Activated CD4-positive, CD25-positive, alpha-beta regulatory T cell treated with anti-CD3 and anti-CD28 coated beads, Interleukin-2, amount 50 U/mL, for 16 hours (primary cell): ENCODE measurements around the gene RAB33B.
A peak's percentile ranks its signal among the peaks of the same experiment; 100 is the strongest.
"Not testable (repeated sequence)": the region's sequence is repeated elsewhere in the genome, so short reads cannot be mapped to it uniquely, and the experiment has no call there.

Experiments used
- DNase-seq: peaks from one replicate; pipeline ENCODE4 v3.0.0-alpha.2; 2020; ENCODE audit warnings: low read depth, low spot score

RAB33B gene

DNA sequence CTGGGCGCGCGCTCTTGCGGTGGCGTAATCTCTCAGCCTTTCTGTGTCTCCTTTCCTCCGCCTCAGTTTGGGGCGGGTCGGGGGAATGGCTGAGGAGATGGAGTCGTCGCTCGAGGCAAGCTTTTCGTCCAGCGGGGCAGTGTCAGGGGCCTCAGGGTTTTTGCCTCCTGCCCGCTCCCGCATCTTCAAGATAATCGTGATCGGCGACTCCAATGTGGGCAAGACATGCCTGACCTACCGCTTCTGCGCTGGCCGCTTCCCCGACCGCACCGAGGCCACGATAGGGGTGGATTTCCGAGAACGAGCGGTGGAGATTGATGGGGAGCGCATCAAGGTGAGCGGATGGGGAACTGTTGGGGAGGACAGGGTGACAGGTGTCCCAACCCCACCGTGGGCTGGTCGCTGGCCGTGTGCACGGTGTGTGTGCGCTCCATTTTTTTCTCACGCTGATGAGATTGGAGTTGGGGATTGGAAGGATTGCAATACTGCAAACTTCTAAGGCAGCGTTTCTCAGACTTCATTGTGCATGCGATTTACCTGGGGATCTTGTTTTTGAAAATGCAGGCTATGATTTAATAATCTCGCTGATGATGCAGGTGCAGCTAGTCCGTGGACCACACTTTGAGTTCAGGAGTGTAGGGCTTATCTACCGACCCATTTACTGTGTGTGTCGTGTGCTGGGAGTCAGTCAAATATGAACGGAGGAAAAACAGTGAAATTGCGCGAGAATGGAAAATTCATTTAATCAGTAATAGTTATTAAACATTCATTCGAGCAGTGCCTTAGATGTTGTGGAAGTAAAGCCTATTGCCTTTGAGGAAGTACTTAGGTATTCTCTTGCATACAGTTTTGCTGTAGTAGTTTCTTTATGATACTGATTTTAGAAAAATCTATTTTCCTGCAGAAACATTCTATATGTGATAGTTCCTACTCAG is at the start of gene RAB33B:
RAB33B (plus strand) TSS at position 11 of the 935 bp plus-strand sequence; CDS start at position 86, 75 bp downstream.
- DNase-seq = no peak

DNA sequence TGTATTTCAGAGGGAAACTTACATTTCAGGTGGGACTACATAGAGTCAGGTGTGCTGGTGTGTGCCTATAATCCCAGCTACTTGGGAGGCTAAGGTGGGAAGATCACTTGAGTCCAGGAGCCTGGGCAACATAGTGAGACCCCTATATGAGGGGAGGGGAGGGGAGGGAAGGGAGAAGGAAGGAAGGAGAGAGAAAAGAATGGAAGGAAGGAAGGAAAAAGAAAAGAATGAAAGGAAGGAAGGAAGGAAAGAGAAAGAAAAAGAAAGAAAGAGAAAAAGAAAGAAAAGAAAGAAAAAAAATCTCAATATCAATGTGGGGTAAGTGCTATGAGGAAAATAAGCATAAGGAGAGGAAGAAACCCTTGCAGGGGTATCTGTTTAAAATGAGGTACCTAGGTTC is 43.6 kb upstream of the RAB33B start:
- DNase-seq = no peak

DNA sequence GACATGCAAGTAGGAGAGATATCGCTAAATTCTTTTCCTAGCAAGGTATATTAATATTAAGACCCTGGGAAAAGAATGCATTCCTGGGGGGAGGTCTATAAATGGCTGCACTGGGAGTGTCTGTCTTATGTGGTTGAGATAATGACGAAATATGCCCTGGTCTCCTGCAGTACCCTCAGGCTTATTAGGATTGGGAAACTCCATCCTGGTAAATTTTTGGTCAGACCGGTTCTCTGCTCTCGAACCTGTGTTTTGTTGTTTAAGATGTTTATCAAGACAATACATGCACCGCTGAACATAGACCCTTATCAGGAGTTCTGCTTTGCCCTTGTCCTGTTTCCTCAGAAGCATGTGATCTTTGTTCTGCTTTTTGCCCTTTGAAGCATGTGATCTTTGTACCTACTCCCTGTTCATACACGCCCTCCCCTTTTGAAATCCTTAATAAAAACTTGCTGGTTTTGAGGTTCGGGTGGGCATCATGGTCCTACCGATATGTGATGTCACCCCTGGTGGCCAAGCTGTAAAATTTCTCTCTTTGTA is 39.2 kb upstream of the RAB33B start:
- DNase-seq = not testable (repeated sequence)

DNA sequence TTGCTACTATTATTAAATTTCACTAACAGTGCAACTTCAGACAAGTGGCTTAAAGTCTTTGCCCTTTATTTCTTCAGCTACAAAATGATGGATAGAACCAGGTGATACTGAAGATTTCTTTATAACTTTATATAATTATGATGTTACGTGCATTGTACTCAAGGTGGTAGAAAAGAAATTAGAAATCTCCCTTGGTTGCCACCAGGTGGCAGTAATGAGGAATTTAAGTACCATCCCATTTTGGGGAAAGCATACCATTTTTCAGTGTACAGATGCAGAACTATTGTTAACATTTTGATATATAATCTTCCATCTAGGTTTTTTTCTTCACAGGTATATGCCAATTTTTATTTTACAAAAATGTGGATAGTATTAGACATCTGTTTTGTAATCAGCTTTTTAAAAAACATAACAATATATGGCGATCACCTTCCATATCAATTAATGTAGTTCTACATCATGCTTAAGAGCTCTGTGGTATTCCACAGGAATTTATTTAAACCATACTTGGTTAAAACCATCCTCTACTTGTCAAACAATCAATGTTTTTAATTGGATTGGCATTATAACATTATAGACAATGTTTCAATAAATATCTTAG is 37.7 kb upstream of the RAB33B start:
- DNase-seq = no peak

DNA sequence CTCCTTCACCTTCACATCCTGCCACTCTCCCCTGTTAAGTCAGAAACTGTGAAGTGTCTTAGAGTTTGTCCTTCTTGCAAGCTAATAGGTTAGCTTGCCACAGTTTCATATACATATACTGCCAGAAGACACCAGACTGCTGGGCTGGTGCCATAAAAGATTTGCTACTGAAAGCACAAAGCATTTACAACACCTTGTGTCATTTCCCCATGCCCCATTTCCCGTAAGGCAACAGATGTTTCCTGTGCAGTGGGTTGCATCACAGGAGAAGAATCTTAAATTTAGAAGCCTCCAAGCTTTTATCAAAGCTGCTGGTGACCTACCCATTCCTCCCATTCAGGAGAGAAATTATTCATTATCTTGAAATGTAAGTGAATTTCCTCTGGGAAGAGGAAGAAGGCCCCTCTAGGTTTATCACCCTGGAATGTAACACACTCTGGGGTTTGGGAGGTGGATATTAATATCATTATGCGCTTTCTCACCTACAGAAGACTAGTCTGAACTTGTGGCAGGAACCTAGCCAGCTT is 34.5 kb upstream of the RAB33B start:
- DNase-seq = no peak

DNA sequence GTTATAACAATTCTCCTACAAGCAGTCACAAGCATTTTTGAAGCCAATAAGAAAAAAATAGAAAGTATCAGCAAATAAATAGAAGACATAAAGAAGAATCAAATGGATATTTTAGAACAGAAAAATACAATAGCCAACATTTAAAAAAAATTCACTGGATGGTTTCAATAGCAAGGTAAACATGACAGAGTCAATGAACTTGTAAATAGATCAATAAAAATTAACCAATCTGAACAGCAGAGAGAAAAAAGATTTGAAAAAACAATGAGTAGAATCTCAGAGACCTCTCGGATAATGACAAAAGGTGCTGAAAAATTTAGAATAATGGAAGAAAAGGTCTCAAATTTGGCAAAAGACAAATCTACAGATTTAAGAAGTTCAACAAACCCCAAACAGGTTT is 33.3 kb upstream of the RAB33B start:
- DNase-seq = no peak

DNA sequence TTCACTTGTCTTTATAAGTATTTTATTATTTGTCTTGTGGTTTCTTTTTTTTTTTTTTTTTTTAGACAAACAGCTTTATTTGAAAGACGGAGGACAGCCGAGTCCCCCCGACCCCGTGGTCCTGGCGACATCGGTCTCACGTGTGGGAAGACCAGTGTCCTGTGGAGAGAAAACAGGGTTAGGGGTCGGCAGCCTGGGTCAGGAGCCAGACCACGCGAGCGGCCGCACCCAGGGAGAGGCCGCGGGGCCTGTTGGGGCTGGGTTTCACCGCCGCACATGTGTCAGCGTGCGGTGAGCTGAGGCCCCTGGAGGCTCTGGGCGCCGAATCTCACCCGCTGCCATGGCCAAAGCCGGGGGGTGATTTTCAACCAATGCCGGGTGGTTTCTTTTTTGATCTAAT is 17.8 kb upstream of the RAB33B start:
- DNase-seq = no peak

DNA sequence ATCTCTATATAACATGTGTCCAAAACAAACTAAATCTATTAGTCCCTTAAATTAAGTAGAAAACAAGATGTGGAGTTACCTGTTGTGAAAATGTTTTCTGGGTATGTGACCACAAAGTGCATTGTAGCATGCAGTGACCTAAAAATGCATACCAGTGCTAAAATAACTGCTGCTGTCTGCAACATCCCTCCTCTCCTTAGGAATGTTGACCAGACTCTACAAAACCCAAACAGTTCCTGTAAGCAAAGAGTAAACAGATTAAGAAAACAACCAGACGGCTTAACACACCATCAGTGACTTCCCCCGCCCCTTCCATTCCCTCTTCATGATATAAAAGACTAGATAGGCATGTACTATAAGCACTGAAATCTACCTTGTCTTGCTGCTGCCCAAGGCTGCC is 15.8 kb upstream of the RAB33B start:
- DNase-seq = no peak

DNA sequence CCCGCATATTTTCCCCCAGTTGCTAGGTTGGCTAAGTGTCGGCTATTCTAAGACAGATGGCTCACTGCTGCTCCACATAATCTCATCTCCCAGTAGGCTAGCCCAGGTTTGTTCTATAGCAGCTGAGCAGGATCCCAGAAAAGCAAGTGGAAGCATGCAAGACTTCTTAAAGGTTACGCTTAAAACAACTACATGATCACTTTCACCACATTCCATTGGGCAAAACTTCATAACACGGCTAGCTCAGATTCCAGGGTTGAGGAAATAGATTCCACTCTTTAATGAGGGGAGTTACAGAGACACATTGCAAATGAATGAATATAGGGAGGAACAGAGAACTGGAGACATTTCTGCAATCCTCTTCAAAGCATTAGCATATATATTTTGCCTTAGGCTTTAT is 12.9 kb upstream of the RAB33B start:
- no peak for DNase-seq

DNA sequence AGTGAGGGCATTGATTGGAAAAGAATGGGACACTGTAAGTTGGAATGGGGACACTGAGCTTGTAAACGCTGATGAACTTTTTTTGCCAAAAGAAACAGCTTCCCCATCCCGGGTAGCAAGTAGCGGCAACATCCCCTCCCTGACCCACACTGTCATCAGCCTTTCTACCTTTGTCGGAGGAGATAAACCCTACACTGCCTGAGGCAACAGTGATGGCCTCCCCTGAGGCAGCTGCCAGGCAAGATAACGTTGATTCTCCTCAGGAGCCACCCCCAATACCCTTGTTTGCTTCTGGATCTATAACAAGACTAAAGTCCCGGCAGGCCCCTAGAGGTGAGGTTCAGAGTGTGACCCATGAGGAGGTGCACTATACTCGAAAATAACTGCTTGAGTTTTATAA is 10.3 kb upstream of the RAB33B start:
- no peak for DNase-seq

DNA sequence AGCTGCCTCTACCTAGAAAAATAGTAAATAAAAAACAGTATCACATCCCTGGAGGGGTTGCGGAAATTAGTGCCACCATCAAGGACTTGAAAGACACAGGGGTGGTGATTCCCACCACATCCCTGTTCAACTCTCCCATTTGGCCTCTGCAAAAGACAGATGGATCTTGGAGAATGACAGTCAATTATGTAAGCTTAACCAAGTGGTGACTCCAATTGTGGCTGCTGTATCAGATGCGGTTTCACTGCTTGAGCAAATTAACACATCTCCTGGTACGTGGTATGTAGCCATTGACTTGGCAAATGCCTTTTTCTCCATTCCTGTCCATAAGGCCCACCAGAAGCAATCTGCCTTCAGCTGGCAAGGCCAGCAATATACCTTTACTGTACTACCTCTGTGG is 9.0 kb upstream of the RAB33B start:
- not testable (repeated sequence) for DNase-seq

DNA sequence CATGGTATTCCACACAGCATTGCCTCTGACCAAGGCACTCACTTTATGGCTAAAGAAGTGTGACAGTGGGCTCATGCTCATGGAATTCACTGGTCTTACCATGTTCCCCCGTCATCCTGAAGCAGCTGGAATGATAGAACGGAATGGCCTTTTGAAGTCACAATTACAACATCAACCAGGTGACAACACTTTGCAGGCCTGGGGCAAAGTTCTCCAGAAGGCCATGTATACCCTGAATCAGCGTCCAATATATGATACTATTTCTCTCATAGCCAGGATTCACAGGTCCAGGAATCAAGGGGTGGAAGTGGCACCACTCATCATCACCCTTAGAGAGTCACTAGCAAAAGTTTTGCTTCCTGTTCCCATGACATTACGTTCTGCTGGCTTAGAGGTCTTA is 6.8 kb upstream of the RAB33B start:
- not testable (repeated sequence) for DNase-seq

DNA sequence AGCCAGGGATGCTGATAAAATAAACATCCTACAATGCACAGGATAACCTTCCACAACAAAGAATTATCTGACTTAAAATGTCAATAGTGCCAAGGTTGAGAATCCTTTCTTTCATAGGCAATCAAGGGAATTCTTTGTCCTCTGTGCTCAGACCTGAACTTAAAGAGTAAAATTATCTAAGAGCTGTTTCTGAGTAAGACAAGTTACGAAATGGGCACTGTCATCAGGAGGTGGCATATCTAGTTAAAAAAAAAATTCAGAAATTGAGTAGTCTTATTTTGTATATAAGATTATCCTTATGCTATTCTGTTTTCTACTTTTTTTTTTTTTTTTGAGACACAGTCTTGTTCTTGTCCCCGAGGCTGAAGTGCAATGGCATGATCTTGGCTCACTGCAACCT is 3.3 kb upstream of the RAB33B start:
- no peak for DNase-seq

DNA sequence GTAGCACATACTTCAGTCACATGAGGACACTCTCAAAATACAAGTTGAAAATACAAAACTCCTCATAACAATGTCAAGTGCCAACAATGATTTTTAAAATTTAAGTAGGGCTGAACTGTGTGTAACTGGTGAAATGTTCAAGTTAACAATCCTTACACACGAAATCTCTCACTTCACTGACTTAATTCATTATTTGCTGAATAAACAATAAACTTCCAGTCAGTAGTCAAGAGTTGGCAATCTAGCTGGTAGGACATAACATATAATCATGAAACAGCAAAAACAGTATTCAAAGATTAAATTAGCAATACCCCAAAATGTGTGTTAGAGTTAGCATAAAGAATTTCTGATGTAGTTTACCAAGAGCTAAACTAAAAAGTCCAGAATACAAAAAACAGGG is 1.9 kb upstream of the RAB33B start:
- no peak for DNase-seq

DNA sequence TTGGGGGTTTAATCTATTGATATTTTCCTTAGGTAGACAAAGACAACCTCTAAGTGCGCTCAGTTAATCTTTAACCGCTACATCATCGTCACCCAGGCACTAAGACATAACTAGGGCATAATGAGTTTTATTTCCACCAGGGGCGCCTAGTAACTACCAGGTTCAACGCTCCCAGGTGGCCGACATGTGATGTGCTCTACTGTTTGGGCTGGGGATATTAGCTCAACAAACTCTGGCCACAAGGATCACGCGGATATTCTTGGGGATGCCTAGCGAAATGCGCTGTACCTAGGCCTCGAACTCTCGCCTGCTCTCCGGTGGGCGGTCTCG is 915 bp upstream of the RAB33B start:
- DNase-seq = peak; percentile 50

DNA sequence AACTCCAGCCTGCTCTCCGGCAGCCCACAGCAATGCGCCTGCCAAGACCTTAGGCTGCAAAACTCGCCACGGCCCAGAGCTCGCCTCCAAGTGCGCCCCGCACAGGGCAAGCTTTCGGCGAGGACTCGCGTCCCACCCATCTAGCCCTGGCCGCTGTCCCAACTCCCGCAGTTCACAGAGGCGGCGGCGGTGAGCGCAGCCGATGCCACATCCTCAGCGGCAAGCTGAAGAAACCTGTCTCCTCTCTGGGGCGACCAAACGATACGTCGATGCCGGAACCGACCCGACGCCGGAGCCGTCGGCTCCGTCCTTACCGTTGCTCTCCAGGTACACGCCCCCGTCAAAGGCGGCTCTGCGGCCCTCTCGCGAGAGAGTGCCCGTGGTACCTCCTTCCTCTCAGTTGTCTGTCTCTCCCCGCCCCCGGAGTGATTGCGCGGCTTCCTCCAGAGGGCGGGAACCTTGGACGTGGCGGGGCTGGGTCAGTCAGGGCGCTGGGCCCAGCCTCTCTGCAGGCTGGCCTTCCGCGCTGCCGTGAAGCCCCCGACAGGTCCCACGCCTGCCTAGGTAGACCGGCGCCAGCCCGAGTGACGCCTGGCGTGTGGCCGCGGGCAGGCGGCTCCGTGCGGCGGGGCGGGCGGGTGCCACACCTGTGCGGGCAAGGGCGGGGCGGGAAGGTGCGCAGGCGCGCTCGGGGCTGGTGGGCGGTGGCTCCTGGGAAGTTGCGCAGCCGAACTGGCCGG is 380 bp upstream of the RAB33B start:
- peak; percentile 92 for DNase-seq

DNA sequence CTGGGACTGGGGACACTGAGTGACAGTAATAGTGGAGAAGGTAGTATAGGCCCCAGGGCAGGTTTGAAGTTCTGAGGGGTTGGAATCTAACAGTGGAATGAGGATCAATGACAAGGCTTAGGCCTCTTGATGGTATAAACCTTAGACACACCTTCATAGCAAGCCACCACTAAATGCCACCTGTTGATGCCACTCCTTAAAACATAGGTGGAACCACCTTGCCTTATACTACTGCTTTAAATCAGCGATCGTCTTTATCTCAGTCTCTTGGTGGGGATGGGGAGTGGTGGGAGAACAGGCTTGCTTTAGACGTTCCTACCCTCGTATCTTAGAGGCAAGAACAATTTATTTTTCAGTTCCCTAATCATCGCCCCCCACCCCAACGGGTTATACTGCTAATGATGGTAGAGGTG is 1.2 kb downstream of the RAB33B start:
- no peak for DNase-seq

DNA sequence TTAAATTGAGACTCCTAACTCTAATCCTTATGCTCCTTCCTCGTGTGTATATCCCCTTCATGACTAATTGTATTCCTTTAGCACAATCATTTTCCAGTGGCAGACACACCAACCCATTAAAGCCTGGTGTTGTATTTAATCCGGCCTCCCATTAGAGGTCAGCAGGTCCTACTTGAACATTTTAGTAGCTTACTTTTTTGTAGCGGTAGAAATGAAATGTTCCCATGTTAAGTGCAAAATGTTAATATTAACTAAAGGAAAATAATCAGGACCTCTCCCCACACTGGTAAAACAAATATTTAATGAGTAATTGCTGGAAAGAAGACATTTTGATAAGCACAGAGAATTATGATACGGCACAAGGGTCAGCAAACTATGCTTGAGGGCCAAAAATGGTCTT is 3.4 kb downstream of the RAB33B start:
- no peak for DNase-seq

DNA sequence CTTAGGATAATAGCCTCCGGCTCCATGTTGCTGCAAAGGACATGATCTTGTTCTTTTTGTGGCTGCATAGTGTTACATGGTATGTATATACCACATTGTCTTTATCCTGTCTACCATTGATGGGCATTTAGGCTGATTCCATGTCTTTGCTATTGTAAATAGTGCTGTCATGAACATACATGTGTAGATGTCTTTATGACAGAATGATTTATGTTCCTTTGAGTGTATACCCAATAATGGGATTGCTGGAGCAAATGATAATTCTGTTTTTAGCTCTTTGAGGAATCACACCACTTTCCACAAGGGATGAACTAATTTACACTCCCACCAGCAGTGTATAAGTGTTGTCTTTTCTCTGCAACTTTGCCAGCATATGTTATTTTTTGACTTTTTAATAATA is 4.6 kb downstream of the RAB33B start:
- DNase-seq = no peak

DNA sequence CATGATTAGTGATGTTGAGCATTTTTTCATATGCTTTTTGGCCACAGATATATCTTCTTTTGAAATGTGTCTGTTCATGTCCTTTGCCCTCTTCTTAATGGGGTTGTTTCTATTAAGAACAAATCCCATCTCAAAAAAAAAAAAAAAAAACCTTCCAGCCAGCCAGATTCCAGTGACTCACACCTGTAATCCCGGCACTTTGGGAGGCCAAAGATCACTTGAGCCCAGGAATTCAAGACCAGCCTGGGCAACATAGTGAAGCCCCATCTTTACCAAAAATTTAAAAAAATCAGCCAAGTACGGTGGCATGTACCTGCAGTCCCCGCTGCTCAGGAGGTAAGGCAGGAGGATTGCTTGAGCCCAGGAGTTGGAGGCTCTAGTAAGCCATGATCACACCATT is 5.1 kb downstream of the RAB33B start:
- DNase-seq = no peak

DNA sequence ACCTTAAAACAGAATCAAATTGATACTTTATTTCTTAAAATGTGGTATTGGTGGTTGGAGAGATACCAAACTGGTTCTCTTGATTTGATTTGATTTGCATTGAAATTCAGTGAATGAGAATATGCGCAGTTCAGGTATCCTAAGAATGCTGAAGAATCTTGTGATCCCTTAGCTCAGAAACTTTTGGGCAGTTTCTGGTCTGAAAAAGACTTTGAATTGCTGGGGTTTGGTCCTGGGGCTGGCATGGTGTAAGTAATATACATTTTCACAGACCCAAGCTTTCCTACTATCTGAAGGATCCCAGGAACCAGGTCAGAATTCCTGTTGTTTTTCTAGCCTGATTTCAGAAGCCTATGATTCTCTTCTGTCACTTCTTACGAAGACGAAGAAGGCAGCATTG is 6.6 kb downstream of the RAB33B start:
- no peak for DNase-seq

DNA sequence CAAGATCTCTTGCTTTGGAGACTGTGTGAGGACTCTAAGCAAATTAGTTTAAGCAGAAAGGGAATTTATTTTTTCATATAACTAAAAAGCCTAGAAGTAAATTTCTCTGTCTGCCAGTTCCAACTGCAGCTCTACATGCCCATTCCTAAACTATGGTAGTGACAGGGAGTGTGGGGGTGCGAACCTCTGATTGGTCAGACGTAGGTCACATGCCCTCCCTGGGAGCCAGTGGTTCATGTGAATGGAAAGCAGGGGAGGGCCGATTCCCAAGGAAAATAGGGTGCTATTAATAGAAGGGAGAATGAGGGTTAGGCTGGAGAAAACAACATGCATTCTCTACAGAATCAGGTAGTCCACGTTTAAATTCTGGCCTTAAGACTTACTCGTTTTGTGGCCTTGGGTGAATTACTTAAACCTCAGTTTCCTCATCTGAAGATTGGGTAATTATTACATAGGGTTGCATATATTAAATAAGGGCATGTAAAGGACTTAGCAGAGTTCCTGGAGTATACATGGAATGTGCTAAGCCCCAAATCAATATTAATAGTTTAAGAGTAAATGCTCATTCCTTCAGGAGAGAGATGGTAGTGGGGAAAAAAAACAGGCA is 7.2 kb downstream of the RAB33B start:
- DNase-seq = no peak
